ENCODE measurements around the gene WDR43. TPM values are rescaled to one million over a fixed set of nuclear protein-coding genes. Genes with fewer than 3 reads are reported as not detected.
A peak's percentile ranks its signal among the peaks of the same experiment; 100 is the strongest.

Gene WDR43
- total and polyA plus RNA-seq, 2 donors from 2014 or later, result 9.6 to 40.5 TPM

DNA sequence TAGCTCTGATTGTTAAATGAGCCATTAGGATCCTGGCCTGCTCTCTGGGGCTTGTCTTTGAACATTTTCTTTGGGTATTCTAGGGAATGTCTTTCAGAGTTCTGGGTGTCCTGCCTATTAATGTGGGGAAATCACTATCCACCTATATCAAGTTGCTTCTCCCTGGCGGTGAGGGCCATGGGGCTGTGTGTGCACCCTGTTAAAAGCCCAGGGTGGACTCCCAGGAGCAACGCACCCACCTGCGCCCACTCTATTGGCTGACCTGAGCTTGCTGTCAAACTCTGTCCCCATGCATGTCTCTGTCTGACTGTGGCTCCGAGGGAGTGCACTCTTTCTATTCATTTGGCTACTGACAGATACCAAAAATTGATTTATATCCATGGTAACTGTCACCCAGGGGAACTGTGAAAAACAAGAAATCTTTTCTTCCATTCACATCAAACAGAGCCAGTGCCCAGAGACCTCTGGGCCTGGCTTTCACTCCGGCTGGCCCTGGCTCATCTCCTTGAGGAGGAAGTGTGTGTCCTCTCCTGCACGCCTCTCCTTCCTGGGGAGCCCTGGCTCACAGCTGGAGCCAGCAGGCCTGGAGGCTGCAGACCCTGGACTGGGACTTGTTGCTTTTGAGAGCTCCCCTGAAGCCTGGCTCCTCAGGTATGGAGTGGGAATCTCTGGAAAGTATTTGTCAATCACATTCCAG, 76.1 kb downstream of the WDR43 start:
- intact Hi-C loops (cut with DNase I), result no loop called here
- H3K27me3 ChIP-seq (ENCODE audit: control insufficient read depth, insufficient read depth, low read length), result no peaks in the 10 kb centered on the region
- DNase-seq, result peak in 1 of 5 donors; percentile 20
- no peak overlapping the region for H3K27ac ChIP-seq (ENCODE audit: low read depth in 2 of 2, low read length in 2 of 2)
- H3K36me3 ChIP-seq (ENCODE audit: control insufficient read depth in 2 of 3, insufficient read depth in 3 of 3, low read length in 3 of 3), result no peaks in the 10 kb centered on the region
- H3K9ac ChIP-seq (ENCODE audit: low read length in 3 of 3), result no peak overlapping the region
- TF ChIP-seq, protein P1, sequence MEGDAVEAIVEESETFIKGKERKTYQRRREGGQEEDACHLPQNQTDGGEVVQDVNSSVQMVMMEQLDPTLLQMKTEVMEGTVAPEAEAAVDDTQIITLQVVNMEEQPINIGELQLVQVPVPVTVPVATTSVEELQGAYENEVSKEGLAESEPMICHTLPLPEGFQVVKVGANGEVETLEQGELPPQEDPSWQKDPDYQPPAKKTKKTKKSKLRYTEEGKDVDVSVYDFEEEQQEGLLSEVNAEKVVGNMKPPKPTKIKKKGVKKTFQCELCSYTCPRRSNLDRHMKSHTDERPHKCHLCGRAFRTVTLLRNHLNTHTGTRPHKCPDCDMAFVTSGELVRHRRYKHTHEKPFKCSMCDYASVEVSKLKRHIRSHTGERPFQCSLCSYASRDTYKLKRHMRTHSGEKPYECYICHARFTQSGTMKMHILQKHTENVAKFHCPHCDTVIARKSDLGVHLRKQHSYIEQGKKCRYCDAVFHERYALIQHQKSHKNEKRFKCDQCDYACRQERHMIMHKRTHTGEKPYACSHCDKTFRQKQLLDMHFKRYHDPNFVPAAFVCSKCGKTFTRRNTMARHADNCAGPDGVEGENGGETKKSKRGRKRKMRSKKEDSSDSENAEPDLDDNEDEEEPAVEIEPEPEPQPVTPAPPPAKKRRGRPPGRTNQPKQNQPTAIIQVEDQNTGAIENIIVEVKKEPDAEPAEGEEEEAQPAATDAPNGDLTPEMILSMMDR (IDR thresholded peaks at IDR 0.05; ENCODE audit: borderline replicate concordance, extremely low read depth, insufficient read depth), result no peak
- no peaks in the 10 kb centered on the region for H3K9me3 ChIP-seq (ENCODE audit: control insufficient read depth in 2 of 3, insufficient read depth in 1 of 3, low read length in 3 of 3)
- H3K4me3 ChIP-seq (ENCODE audit: low read length in 3 of 3), result no peak overlapping the region
- FAIRE-seq, result no peak
- no peaks in the 10 kb centered on the region for H3K4me1 ChIP-seq (ENCODE audit: control insufficient read depth in 2 of 3, insufficient read depth in 2 of 3, low read depth in 1 of 3, low read length in 3 of 3)

DNA sequence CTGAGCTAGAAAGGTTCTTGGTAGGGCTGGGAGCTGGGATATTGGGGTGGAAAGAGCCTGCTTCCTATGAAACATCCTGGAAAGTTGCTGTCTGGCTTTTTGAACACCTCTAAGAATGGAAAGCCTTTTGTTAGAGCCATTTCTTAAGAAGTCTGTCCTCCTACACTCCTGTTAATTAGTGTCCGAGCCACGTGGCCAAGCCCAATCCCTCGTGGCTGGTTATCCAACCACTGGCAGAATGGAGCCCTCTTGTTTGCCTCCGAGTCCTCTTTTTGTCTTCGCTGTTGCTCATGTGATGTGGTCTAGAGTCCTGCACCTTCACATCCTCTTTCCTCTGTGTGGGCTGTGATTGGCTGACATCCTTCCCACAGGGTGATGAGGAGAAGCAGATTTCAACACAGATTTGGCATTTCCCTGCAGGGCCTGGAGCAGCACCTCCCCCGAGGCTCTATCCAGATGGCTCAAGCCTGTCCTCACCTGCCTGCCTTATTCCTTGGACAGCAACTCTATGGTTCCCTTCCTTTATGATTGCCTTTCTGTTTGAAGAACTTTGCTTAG, 78.4 kb downstream of the WDR43 start:
- DNase-seq (peak in 1 of 5 donors; percentile 7), FAIRE-seq (no peak)
- no peaks in the 10 kb centered on the region for H3K36me3 ChIP-seq (ENCODE audit: control insufficient read depth in 2 of 3, insufficient read depth in 3 of 3, low read length in 3 of 3)
- intact Hi-C loops (cut with DNase I), result no loop called here
- no peak overlapping the region for H3K9ac ChIP-seq (ENCODE audit: low read length in 3 of 3)
- TF ChIP-seq, protein P1 (IDR thresholded peaks at IDR 0.05; ENCODE audit: borderline replicate concordance, extremely low read depth, insufficient read depth), result no peak
- no peak overlapping the region for H3K27ac ChIP-seq (ENCODE audit: low read depth in 2 of 2, low read length in 2 of 2)
- no peaks in the 10 kb centered on the region for H3K9me3 ChIP-seq (ENCODE audit: control insufficient read depth in 2 of 3, insufficient read depth in 1 of 3, low read length in 3 of 3)
- no peaks in the 10 kb centered on the region for H3K4me1 ChIP-seq (ENCODE audit: control insufficient read depth in 2 of 3, insufficient read depth in 2 of 3, low read depth in 1 of 3, low read length in 3 of 3)
- H3K4me3 ChIP-seq (ENCODE audit: low read length in 3 of 3), result no peak overlapping the region
- no peaks in the 10 kb centered on the region for H3K27me3 ChIP-seq (ENCODE audit: control insufficient read depth, insufficient read depth, low read length)

DNA sequence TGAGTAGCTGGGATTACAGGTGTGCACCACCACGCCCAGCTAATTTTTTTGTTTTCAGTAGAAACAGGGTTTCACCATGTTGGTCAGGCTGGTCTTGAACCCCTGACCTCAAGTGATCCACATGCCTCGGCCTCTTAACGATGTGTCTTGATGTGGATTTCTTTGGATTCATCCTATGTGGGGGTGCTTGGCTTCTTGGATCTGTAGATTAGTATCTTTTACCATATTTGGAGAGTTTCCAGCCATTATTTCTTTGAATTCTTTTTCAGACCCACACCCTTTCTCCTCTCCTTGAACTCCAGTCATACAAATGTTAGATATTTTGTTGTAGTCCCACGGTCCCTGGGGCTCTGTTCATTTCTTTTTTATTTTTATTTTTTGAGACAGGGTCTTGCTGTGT, 79.8 kb downstream of the WDR43 start:
- H3K9me3 ChIP-seq (ENCODE audit: control insufficient read depth in 2 of 3, insufficient read depth in 1 of 3, low read length in 3 of 3), result no peaks in the 10 kb centered on the region
- intact Hi-C loops (cut with DNase I), result no loop called here
- no peaks in the 10 kb centered on the region for H3K4me1 ChIP-seq (ENCODE audit: control insufficient read depth in 2 of 3, insufficient read depth in 2 of 3, low read depth in 1 of 3, low read length in 3 of 3)
- H3K36me3 ChIP-seq (ENCODE audit: control insufficient read depth in 2 of 3, insufficient read depth in 3 of 3, low read length in 3 of 3), result no peaks in the 10 kb centered on the region
- H3K27me3 ChIP-seq (ENCODE audit: control insufficient read depth, insufficient read depth, low read length), result no peaks in the 10 kb centered on the region
- H3K27ac ChIP-seq (ENCODE audit: low read depth in 2 of 2, low read length in 2 of 2), result no peak overlapping the region
- H3K9ac ChIP-seq (ENCODE audit: low read length in 3 of 3), result no peak overlapping the region
- DNase-seq (no peak), FAIRE-seq (no peak)
- no peak overlapping the region for H3K4me3 ChIP-seq (ENCODE audit: low read length in 3 of 3)
- TF ChIP-seq, protein P1 (IDR thresholded peaks at IDR 0.05; ENCODE audit: borderline replicate concordance, extremely low read depth, insufficient read depth), result no peak
